Kidney epithelial cell (primary cell): ENCODE data around the gene CDC42BPA. TPM values are rescaled to one million over a fixed set of nuclear protein-coding genes. Genes with fewer than 3 reads are reported as not detected.

ENCODE experiments used
- DNase-seq: peaks from one replicate; pipeline ENCODE4 v3.0.0-alpha.2; 2010; ENCODE audit warnings: low read depth
- H3K27me3 ChIP-seq: 2 replicates; pipeline ENCODE4 v1.6.0; 2011; ENCODE audit warnings: low read length; ENCODE audit not compliant: control insufficient read depth, insufficient read depth
- H3K36me3 ChIP-seq: 2 replicates; pipeline ENCODE4 v1.5.1; 2011; ENCODE audit warnings: low read length; ENCODE audit not compliant: control insufficient read depth, insufficient read depth
- H3K4me3 ChIP-seq: 2 replicates; pipeline ENCODE4 v1.5.1; 2011; ENCODE audit warnings: low read depth, mild to moderate bottlenecking, control low read depth, low read length
- CTCF ChIP-seq: IDR thresholded peaks from 2 replicates; pipeline ENCODE4 v1.5.1; 2011; ENCODE audit warnings: mild to moderate bottlenecking, moderate library complexity, low read length, control low read depth, inconsistent platforms; ENCODE audit not compliant: insufficient read depth, poor library complexity, severe bottlenecking
- total RNA-seq: library from RNA; depleted of rRNA; stranded (reverse); fragments of >200 nt; gene quantifications from 2 replicates; pipeline ENCODE4 v1.2.3, GENCODE V29; 2015

The CDC42BPA gene
- total RNA-seq, 1 donor from 2014 or later = 33.4 TPM

- peaks cover 2% of the 10 kb centered on the region for H3K36me3 ChIP-seq
Measured at GRCh38 chr1:227037121-227037520, 281.2 kb downstream of the CDC42BPA start.

GRCh38 chr1:227035316-227035715 lies 283.0 kb downstream of the CDC42BPA start:
- no peak overlapping the region for H3K4me3 ChIP-seq
- no peak for TF ChIP-seq CTCF
- DNase-seq = no peak

More at GRCh38 chr1:227037121-227037520, 281.2 kb downstream of the CDC42BPA start:
- H3K4me3 ChIP-seq = no peak overlapping the region
- DNase-seq = no peak
- no peaks in the 10 kb centered on the region for H3K27me3 ChIP-seq
- TF ChIP-seq CTCF = no peak

GRCh38 chr1:227033880-227034279 lies 284.4 kb downstream of the CDC42BPA start:
- H3K36me3 ChIP-seq = peaks cover 2% of the 10 kb centered on the region
- H3K27me3 ChIP-seq = no peaks in the 10 kb centered on the region
- no peak overlapping the region for H3K4me3 ChIP-seq
- TF ChIP-seq CTCF = no peak
- DNase-seq = no peak

More at GRCh38 chr1:227035316-227035715, 283.0 kb downstream of the CDC42BPA start:
- H3K27me3 ChIP-seq = no peaks in the 10 kb centered on the region
- H3K36me3 ChIP-seq = peaks cover 2% of the 10 kb centered on the region

GRCh38 chr1:227032396-227032795 lies 285.9 kb downstream of the CDC42BPA start:
- Histone ChIP-seq H3K27me3 (no peaks in the 10 kb centered on the region), H3K36me3 (no peaks in the 10 kb centered on the region), H3K4me3 (no peak overlapping the region)
- TF ChIP-seq CTCF = no peak
- no peak for DNase-seq

- H3K36me3 ChIP-seq = no peaks in the 10 kb centered on the region
Measured at GRCh38 chr1:227016990-227017389, 301.3 kb downstream of the CDC42BPA start.

More at GRCh38 chr1:227016990-227017389, 301.3 kb downstream of the CDC42BPA start:
- no peak overlapping the region for H3K4me3 ChIP-seq
- TF ChIP-seq CTCF = no peak
- DNase-seq = no peak
- no peaks in the 10 kb centered on the region for H3K27me3 ChIP-seq
